ENCODE results near the gene SPECC1L.

GRCh38 chr22:24350627-24351026 lies 80.0 kb downstream of the SPECC1L start:
- no peak for TF ChIP-seq EZH2 (IDR thresholded peaks at IDR 0.05; ENCODE audit: insufficient read depth, poor library complexity, severe bottlenecking)
- no peak for TF ChIP-seq EZH2phosphoT487 (IDR thresholded peaks at IDR 0.05; ENCODE audit: insufficient read depth, low read depth)

Data from GM23248 (cell line).